H9 (cell line): ENCODE data around the gene DCLK2. TPM values are rescaled to one million over a fixed set of nuclear protein-coding genes. Genes with fewer than 3 reads are reported as not detected.

ENCODE experiments used
- DNase-seq: peaks from one replicate; pipeline ENCODE4 v3.0.0-alpha.2; 2017
- H2AFZ ChIP-seq: one replicate; pipeline ENCODE4 v1.6.1; 2013; ENCODE audit warnings: mild to moderate bottlenecking, low read length, control low read depth, moderate library complexity
- H2AK5ac ChIP-seq: 2 replicates; pipeline ENCODE4 v1.6.1; 2013; ENCODE audit warnings: low read length, control low read depth, mixed read lengths; ENCODE audit not compliant: insufficient read length
- H2BK120ac ChIP-seq: one replicate; pipeline ENCODE4 v1.6.1; 2013; ENCODE audit warnings: low read depth, mild to moderate bottlenecking, low read length, control low read depth, inconsistent platforms; ENCODE audit not compliant: poor library complexity, severe bottlenecking
- H2BK12ac ChIP-seq: 2 replicates; pipeline ENCODE4 v1.6.1; 2013; ENCODE audit warnings: low read length, control low read depth, mixed read lengths, low read depth; ENCODE audit not compliant: insufficient read length
- H2BK15ac ChIP-seq: 2 replicates; pipeline ENCODE4 v1.6.1; 2013; ENCODE audit warnings: low read depth, low read length, control low read depth
- H2BK20ac ChIP-seq: one replicate; pipeline ENCODE4 v1.6.1; 2013; ENCODE audit warnings: low read depth, mild to moderate bottlenecking, low read length, control low read depth, inconsistent platforms; ENCODE audit not compliant: poor library complexity, severe bottlenecking
- H2BK5ac ChIP-seq: 2 replicates; pipeline ENCODE4 v1.6.1; 2013; ENCODE audit warnings: low read length, control low read depth, mixed read lengths; ENCODE audit not compliant: insufficient read length
- H3K14ac ChIP-seq: 2 replicates; pipeline ENCODE4 v1.6.1; 2013; ENCODE audit warnings: low read length, control low read depth; ENCODE audit not compliant: insufficient read depth
- H3K18ac ChIP-seq: 2 replicates; pipeline ENCODE4 v1.6.1; 2013; ENCODE audit warnings: low read depth, mild to moderate bottlenecking, mixed read lengths, low read length, control low read depth; ENCODE audit not compliant: insufficient read length
- H3K23ac ChIP-seq: 2 replicates; pipeline ENCODE4 v1.6.1; 2013; ENCODE audit warnings: low read length, control low read depth, mixed read lengths, low read depth; ENCODE audit not compliant: insufficient read length
- H3K23me2 ChIP-seq: 2 replicates; pipeline ENCODE4 v1.6.1; 2013; ENCODE audit warnings: low read depth, mild to moderate bottlenecking, mixed read lengths, low read length, control low read depth; ENCODE audit not compliant: insufficient read length, poor library complexity, severe bottlenecking
- H3K27ac ChIP-seq: 2 replicates; pipeline ENCODE4 v1.5.1; 2013; ENCODE audit warnings: low read length, control low read depth, mixed read lengths, low read depth; ENCODE audit not compliant: insufficient read length
- H3K27me3 ChIP-seq: 2 replicates; pipeline ENCODE4 v1.6.1; 2013; ENCODE audit warnings: low read length, control low read depth, inconsistent platforms; ENCODE audit not compliant: insufficient read depth
- H3K4ac ChIP-seq: 2 replicates; pipeline ENCODE4 v1.6.1; 2013; ENCODE audit warnings: low read depth, mild to moderate bottlenecking, control low read depth, inconsistent platforms, low read length, moderate library complexity
- H3K4me1 ChIP-seq: 2 replicates; pipeline ENCODE4 v1.6.1; 2013; ENCODE audit warnings: low read length, control low read depth, inconsistent platforms; ENCODE audit not compliant: insufficient read depth
- H3K4me2 ChIP-seq: 2 replicates; pipeline ENCODE4 v1.6.1; 2013; ENCODE audit warnings: low read length, control low read depth, mixed read lengths; ENCODE audit not compliant: insufficient read length, insufficient read depth
- H3K56ac ChIP-seq: 2 replicates; pipeline ENCODE4 v1.6.1; 2013; ENCODE audit warnings: low read depth, mild to moderate bottlenecking, mixed read lengths, low read length, control low read depth; ENCODE audit not compliant: insufficient read length
- H3K79me1 ChIP-seq: 2 replicates; pipeline ENCODE4 v1.6.1; 2013; ENCODE audit warnings: low read depth, mild to moderate bottlenecking, moderate library complexity, low read length, control low read depth, inconsistent platforms; ENCODE audit not compliant: insufficient read depth, poor library complexity, severe bottlenecking
- H3K79me2 ChIP-seq: 2 replicates; pipeline ENCODE4 v1.6.1; 2013; ENCODE audit warnings: low read length, control low read depth, inconsistent platforms; ENCODE audit not compliant: insufficient read depth
- H3K9ac ChIP-seq: 2 replicates; pipeline ENCODE4 v1.6.1; 2013; ENCODE audit warnings: low read length, control low read depth, mixed read lengths; ENCODE audit not compliant: insufficient read length; ENCODE audit errors: extremely low read depth
- H3K9me3 ChIP-seq: one replicate; pipeline ENCODE4 v1.6.1; 2013; ENCODE audit warnings: low read depth, low read length, inconsistent platforms; ENCODE audit not compliant: control insufficient read depth
- H3T11ph ChIP-seq: one replicate; pipeline ENCODE4 v1.6.1; 2013; ENCODE audit warnings: mild to moderate bottlenecking, low read length, control low read depth, inconsistent platforms
- H4K20me1 ChIP-seq: one replicate; pipeline ENCODE4 v1.6.1; 2013; ENCODE audit not compliant: control insufficient read depth, insufficient read length, insufficient read depth
- H4K5ac ChIP-seq: 2 replicates; pipeline ENCODE4 v1.6.1; 2013; ENCODE audit warnings: low read depth, mild to moderate bottlenecking, mixed read lengths, low read length, control low read depth; ENCODE audit not compliant: insufficient read length
- H4K8ac ChIP-seq: replicated peaks from 2 replicates; pipeline ENCODE4 v1.6.1; 2013; ENCODE audit warnings: low read length, control low read depth, mixed read lengths, low read depth; ENCODE audit not compliant: insufficient read length
- H4K91ac ChIP-seq: 2 replicates; pipeline ENCODE4 v1.6.1; 2013; ENCODE audit warnings: low read depth, mild to moderate bottlenecking, moderate library complexity, mixed read lengths, low read length, control low read depth; ENCODE audit not compliant: insufficient read length
- H3K27ac Mint-ChIP-seq, 3 experiments: 2 replicates in 2 of 3; 3 replicates in 1 of 3; pipeline ENCODE4 v1.8.0; 2020 to 2021; ENCODE audit warnings: mixed read lengths in 3 of 3, mild to moderate bottlenecking in 1 of 3, moderate library complexity in 1 of 3
- H3K27me3 Mint-ChIP-seq: 2 replicates; pipeline ENCODE4 v1.8.0; 2021; ENCODE audit warnings: low read depth, mild to moderate bottlenecking, moderate library complexity, mixed read lengths
- H3K36me3 Mint-ChIP-seq, 3 experiments: 2 replicates in 2 of 3; 3 replicates in 1 of 3; pipeline ENCODE4 v1.8.0; 2020 to 2021; ENCODE audit warnings: low read depth in 3 of 3, mixed read lengths in 3 of 3; ENCODE audit not compliant: insufficient read depth in 1 of 3
- H3K4me1 Mint-ChIP-seq, 2 experiments: 2 replicates each; pipeline ENCODE4 v1.8.0; 2020; ENCODE audit warnings: mixed read lengths in 2 of 2
- H3K4me3 Mint-ChIP-seq, 2 experiments: 2 replicates in 1 of 2; 3 replicates in 1 of 2; pipeline ENCODE4 v1.8.0; 2020 to 2021; ENCODE audit warnings: mild to moderate bottlenecking in 2 of 2, mixed read lengths in 2 of 2, moderate library complexity in 1 of 2
- H3K9me3 Mint-ChIP-seq, 2 experiments: 2 replicates in 1 of 2; 3 replicates in 1 of 2; pipeline ENCODE4 v1.8.0; 2020; ENCODE audit warnings: mild to moderate bottlenecking in 2 of 2, mixed read lengths in 2 of 2, moderate library complexity in 1 of 2
- WGBS: extraction: QIAGEN DNeasy Blood & Tissue Kit; methylation state at CpG from one replicate; pipeline ENCODE4 v1.1.7; 2013; ENCODE audit warnings: missing lambda C conversion rate, low lambda C conversion rate, mixed read lengths; ENCODE audit not compliant: insufficient read length; ENCODE audit errors: extremely low coverage; 5-methylcytosine and 5-hydroxymethylcytosine counted together
- total RNA-seq: library from RNA; stranded (reverse); gene quantifications from 2 replicates; pipeline ENCODE4 v1.2.1, GENCODE V29; 2021
- TF ChIP-seq, protein P1 (sequence below): fragments of 200-600 bp; sonication (generic); conservative IDR thresholded peaks from 3 replicates; pipeline ENCODE4 v1.8.0; 2021; ENCODE audit warnings: antibody characterized with exemption, mild to moderate bottlenecking

The DCLK2 gene
- total RNA-seq, 1 experiment from 2014 or later: 0.33 TPM

DNA sequence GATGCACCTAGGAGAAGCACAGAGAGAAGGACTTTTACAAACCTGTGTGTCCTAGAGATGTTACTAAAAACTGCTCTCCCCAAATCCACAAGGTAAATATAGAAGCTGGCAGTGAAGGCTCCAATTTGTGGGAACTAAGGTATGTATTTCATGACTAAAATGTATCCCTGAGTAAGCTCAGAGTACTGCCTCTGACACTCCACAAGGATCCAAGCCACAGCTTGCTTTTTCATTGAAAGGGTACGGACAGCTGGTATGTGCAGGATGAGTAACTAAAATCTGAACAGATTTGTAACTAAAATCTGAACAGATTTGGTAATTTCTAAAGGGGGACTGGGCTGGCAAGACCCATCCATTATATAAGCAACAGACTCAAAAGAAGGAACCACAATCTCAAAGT, 187.6 kb downstream of the DCLK2 start:
- WGBS: no CpG with 5 or more reads among the region's 1 CpG
- Histone ChIP-seq H2AK5ac (no peak overlapping the region), H2BK15ac (no peak overlapping the region), H3T11ph (no peak overlapping the region), H3K79me2 (no peaks in the 10 kb centered on the region), H2BK12ac (no peak overlapping the region), H3K14ac (no peak overlapping the region), H3K79me1 (no peaks in the 10 kb centered on the region), H2AFZ (no peak overlapping the region), H4K5ac (no peak overlapping the region), H3K4me1 (no peaks in the 10 kb centered on the region), H3K27ac (no peak overlapping the region), H3K27me3 (no peaks in the 10 kb centered on the region), H3K18ac (no peak overlapping the region), H4K8ac (no peak overlapping the region), H4K20me1 (no peaks in the 10 kb centered on the region), H2BK5ac (no peak overlapping the region), H3K9me3 (no peaks in the 10 kb centered on the region), H3K9ac (no peak overlapping the region), H2BK120ac (no peak overlapping the region), H3K23me2 (no peaks in the 10 kb centered on the region), H3K56ac (no peak overlapping the region), H2BK20ac (no peak overlapping the region), H3K4me2 (no peak overlapping the region), H3K23ac (no peak overlapping the region), H4K91ac (no peak overlapping the region), H3K4ac (no peak overlapping the region)
- Mint-ChIP-seq H3K27me3 (no peaks in the 10 kb centered on the region), H3K27ac (no peak overlapping the region; a peak in 1 of 7 replicates), H3K4me3 (no peak overlapping the region), H3K9me3 (no peaks in the 10 kb centered on the region), H3K36me3 (peaks cover 0 to 6% (median 0%) of the 10 kb centered on the region in 3 experiments; a peak in 2 of 7 replicates), H3K4me1 (peaks cover 0 to 8% of the 10 kb centered on the region in 2 experiments; a peak in 3 of 4 replicates)
- TF ChIP-seq, protein P1, sequence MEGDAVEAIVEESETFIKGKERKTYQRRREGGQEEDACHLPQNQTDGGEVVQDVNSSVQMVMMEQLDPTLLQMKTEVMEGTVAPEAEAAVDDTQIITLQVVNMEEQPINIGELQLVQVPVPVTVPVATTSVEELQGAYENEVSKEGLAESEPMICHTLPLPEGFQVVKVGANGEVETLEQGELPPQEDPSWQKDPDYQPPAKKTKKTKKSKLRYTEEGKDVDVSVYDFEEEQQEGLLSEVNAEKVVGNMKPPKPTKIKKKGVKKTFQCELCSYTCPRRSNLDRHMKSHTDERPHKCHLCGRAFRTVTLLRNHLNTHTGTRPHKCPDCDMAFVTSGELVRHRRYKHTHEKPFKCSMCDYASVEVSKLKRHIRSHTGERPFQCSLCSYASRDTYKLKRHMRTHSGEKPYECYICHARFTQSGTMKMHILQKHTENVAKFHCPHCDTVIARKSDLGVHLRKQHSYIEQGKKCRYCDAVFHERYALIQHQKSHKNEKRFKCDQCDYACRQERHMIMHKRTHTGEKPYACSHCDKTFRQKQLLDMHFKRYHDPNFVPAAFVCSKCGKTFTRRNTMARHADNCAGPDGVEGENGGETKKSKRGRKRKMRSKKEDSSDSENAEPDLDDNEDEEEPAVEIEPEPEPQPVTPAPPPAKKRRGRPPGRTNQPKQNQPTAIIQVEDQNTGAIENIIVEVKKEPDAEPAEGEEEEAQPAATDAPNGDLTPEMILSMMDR: no peak
- DNase-seq: no peak
